ENCODE results near the gene SCG2.
"Not testable (repeated sequence)": the region's sequence is repeated elsewhere in the genome, so short reads cannot be mapped to it uniquely, and the experiment has no call there.

SCG2 gene

GRCh38 chr2:223598994-223599639, 3.0 kb downstream of the SCG2 start:
- no peak overlapping the region for H3K4me3 ChIP-seq
- no peaks in the 10 kb centered on the region for H3K9me3 ChIP-seq
- peaks cover 6% of the 10 kb centered on the region; the same call in 1 of the 2 replicates for H3K4me1 ChIP-seq
- no peaks in the 10 kb centered on the region for H4K20me1 ChIP-seq
- no peaks in the 10 kb centered on the region for H3K27me3 ChIP-seq
- H3K9ac ChIP-seq, result no peak overlapping the region
- no peak for TF ChIP-seq Cebpa-rat (IDR thresholded peaks at IDR 0.05)
- no peaks in the 10 kb centered on the region for H3K36me3 ChIP-seq
- H3K4me2 ChIP-seq, result no peak overlapping the region
- H3K27ac ChIP-seq, result no peak overlapping the region

DNA sequence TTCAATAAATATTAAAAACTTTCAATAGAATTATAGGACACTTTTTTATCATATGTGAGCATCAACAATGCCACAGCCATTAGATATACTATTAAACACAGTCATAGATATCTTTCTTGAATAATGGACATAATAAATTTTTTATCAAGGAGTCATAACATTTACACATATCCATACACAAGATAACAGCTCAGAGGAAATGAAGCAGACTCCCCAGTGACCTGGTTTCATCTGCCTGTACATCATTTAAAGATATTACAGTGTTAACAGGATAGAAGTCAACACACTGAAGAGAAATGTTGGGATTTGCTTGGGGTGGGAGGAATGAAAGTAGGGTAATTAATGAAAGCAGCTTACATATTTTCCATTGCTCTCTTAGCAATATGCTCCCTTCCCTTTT, 5.1 kb downstream of the SCG2 start:
- no peak for TF ChIP-seq Cebpa-rat (IDR thresholded peaks at IDR 0.05)
- Histone ChIP-seq H3K27ac (no peak overlapping the region), H3K36me3 (no peaks in the 10 kb centered on the region), H3K9me3 (no peaks in the 10 kb centered on the region), H3K9ac (no peak overlapping the region), H4K20me1 (no peaks in the 10 kb centered on the region), H3K27me3 (no peaks in the 10 kb centered on the region), H3K4me1 (no peaks in the 10 kb centered on the region), H3K4me2 (no peak overlapping the region), H3K4me3 (no peak overlapping the region)

GRCh38 chr2:223596208-223596607, 6.0 kb downstream of the SCG2 start:
- Histone ChIP-seq H3K36me3 (no peaks in the 10 kb centered on the region), H3K9ac (no peak overlapping the region), H3K27ac (no peak overlapping the region), H3K27me3 (no peaks in the 10 kb centered on the region), H3K9me3 (no peaks in the 10 kb centered on the region), H4K20me1 (no peaks in the 10 kb centered on the region), H3K4me3 (no peak overlapping the region), H3K4me1 (no peaks in the 10 kb centered on the region), H3K4me2 (no peak overlapping the region)
- no peak for TF ChIP-seq Cebpa-rat (IDR thresholded peaks at IDR 0.05)

DNA sequence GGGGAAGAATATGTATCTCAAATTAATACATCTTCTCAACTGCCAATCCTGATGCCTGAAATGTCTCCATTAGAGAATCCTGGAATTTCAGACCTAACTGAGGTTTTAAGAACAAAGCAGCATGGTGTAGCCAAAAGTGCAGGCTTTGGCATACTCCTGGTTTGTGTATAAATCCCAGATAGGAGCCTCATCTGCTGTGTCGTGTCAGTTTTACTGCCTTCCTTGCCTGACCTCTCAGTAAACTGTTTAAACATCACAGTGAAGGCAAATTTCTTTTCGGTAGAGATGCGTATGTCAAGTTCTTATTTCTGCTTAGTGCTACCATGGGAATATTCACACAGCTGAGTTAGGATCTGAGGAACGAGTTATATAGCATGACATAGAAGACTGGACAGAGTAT, 7.3 kb downstream of the SCG2 start:
- Histone ChIP-seq H3K4me3 (no peak overlapping the region), H3K9ac (no peak overlapping the region), H4K20me1 (no peaks in the 10 kb centered on the region), H3K4me2 (no peak overlapping the region), H3K27ac (no peak overlapping the region), H3K36me3 (no peaks in the 10 kb centered on the region), H3K9me3 (no peaks in the 10 kb centered on the region), H3K27me3 (no peaks in the 10 kb centered on the region), H3K4me1 (no peaks in the 10 kb centered on the region)
- TF ChIP-seq Cebpa-rat (IDR thresholded peaks at IDR 0.05), result no peak

DNA sequence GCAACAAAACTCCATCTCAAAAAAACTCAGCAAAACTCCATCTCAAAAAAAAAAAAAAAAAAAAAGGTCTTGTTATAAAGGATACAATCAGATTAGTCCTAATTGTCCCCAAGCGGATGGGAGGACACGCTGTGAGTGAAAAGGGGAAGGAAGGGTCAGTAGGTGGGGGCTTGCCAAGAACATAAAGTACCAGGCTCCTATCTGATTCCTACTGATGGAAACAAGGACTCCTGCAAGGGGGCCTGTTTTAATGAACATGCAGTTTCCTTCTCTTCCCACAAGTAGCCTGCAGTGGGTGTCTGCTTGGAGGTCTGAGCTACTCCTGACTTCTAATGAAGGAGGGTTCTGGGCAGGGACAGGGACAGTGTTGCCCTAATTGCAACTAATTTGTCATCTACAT, 7.9 kb downstream of the SCG2 start:
- no peak overlapping the region for H3K27ac ChIP-seq
- no peaks in the 10 kb centered on the region for H3K36me3 ChIP-seq
- no peaks in the 10 kb centered on the region for H3K9me3 ChIP-seq
- no peak overlapping the region for H3K4me2 ChIP-seq
- no peaks in the 10 kb centered on the region for H3K27me3 ChIP-seq
- no peak overlapping the region for H3K4me3 ChIP-seq
- no peak for TF ChIP-seq Cebpa-rat (IDR thresholded peaks at IDR 0.05)
- H3K9ac ChIP-seq, result no peak overlapping the region
- H4K20me1 ChIP-seq, result no peaks in the 10 kb centered on the region
- H3K4me1 ChIP-seq, result no peaks in the 10 kb centered on the region

DNA sequence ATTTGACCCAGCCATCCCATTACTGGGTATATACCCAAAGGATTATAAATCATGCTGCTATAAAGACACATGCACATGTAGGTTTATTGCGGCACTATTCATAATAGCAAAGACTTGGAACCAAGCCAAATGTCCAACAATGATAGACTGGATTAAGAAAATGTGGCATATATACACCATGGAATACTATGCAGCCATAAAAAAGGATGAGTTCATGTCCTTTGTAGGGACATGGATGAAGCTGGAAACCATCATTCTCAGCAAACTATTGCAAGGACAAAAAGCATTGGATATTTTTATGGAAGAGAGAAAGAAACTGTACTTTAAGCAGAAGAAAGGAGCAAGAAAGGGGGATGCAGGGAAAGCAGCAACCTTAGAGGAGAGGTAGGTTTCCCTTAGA, 9.5 kb downstream of the SCG2 start:
- H3K27ac ChIP-seq, H3K4me1 ChIP-seq, H3K36me3 ChIP-seq, H4K20me1 ChIP-seq, H3K9me3 ChIP-seq, H3K4me3 ChIP-seq, H3K4me2 ChIP-seq, H3K27me3 ChIP-seq, H3K9ac ChIP-seq: not testable (repeated sequence)

DNA sequence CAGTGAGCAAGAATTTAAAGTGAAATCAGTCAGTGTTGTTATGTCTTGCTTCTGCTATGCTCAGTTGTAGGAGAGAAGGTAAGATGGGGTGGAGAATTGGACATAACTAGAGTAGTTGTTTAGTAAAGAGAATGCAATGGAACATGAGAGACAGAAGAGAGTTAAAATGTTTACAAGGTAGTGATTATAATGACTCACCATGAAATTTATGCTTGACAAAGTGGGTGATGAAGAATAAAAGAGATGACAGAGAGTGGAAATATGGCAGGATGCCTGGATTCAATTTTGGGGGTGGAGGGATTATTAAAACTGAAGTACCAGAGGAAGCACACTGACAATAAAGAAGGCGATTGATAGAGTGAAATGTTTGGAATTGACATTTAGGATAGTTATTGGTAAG, 10.6 kb downstream of the SCG2 start:
- no peak for TF ChIP-seq Cebpa-rat (IDR thresholded peaks at IDR 0.05)
- Histone ChIP-seq H3K4me3 (no peak overlapping the region), H4K20me1 (no peaks in the 10 kb centered on the region)

DNA sequence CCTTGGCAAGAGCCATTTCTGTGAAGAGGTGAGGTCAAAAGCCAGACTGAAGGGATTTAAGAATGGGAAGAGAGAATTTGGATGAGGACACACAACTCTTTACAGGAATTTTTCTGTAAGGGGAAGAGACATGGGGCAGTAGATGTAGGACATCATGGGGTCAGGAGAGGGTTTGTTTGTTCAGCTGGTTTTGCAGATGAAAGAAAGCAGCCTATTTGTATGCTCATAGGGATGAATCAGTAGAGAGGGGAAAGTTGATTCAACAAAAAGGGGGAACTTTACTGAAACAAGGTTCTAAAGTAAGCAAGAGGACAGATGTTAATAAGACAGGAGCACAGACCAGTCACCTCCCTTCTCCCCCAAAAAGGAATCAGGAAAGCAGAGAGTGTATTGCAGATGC, 11.2 kb downstream of the SCG2 start:
- H3K4me3 ChIP-seq, result no peak overlapping the region
- H3K4me1 ChIP-seq, result peaks cover 8% of the 10 kb centered on the region

More for the DNA sequence above, 10.6 kb downstream of the SCG2 start:
- Histone ChIP-seq H3K9me3 (no peaks in the 10 kb centered on the region), H3K27me3 (no peaks in the 10 kb centered on the region), H3K4me2 (no peak overlapping the region), H3K27ac (no peak overlapping the region), H3K36me3 (no peaks in the 10 kb centered on the region), H3K4me1 (peaks cover 8% of the 10 kb centered on the region), H3K9ac (no peak overlapping the region)

DNA sequence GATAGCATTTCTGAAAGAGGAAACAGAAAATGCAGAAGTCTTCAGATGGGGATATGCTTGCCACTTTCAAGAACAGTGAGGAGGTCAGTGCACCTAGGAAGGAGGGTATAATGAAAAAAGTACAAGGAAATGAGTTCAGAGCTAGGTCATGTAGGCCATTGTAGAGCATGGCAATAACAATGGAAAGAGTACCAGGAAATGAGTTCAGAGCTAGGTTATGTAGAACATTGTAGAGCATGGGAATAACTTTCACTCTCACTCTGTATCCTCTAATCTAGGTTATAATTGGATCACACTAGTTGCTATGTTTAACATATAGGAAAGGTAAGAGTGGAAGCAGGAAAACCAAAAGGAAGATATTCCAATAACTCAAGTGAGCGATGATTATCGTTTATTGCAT, 12.3 kb downstream of the SCG2 start:
- Histone ChIP-seq H3K4me3 (no peak overlapping the region), H3K9ac (no peak overlapping the region), H3K4me2 (no peak overlapping the region), H3K4me1 (peaks cover 8% of the 10 kb centered on the region), H3K27ac (no peak overlapping the region), H3K9me3 (no peaks in the 10 kb centered on the region), H4K20me1 (no peaks in the 10 kb centered on the region), H3K36me3 (no peaks in the 10 kb centered on the region), H3K27me3 (no peaks in the 10 kb centered on the region)
- no peak for TF ChIP-seq Cebpa-rat (IDR thresholded peaks at IDR 0.05)

More for the DNA sequence above, 11.2 kb downstream of the SCG2 start:
- H3K9me3 ChIP-seq, result no peaks in the 10 kb centered on the region
- H3K9ac ChIP-seq, result no peak overlapping the region
- no peak overlapping the region for H3K4me2 ChIP-seq
- H3K27me3 ChIP-seq, result no peaks in the 10 kb centered on the region
- H3K27ac ChIP-seq, result no peak overlapping the region
- no peaks in the 10 kb centered on the region for H3K36me3 ChIP-seq
- H4K20me1 ChIP-seq, result no peaks in the 10 kb centered on the region
- no peak for TF ChIP-seq Cebpa-rat (IDR thresholded peaks at IDR 0.05)

GRCh38 chr2:223588251-223588650, 13.9 kb downstream of the SCG2 start:
- H3K4me2 ChIP-seq, result no peak overlapping the region
- H3K4me1 ChIP-seq, result peaks cover 8% of the 10 kb centered on the region
- no peak overlapping the region for H3K4me3 ChIP-seq
- no peaks in the 10 kb centered on the region for H3K36me3 ChIP-seq
- H3K9ac ChIP-seq, result no peak overlapping the region
- H3K9me3 ChIP-seq, result no peaks in the 10 kb centered on the region
- no peaks in the 10 kb centered on the region for H3K27me3 ChIP-seq
- TF ChIP-seq Cebpa-rat (IDR thresholded peaks at IDR 0.05), result no peak
- no peaks in the 10 kb centered on the region for H4K20me1 ChIP-seq
- no peak overlapping the region for H3K27ac ChIP-seq

GRCh38 chr2:223587301-223587700, 14.9 kb downstream of the SCG2 start:
- peaks cover 9% of the 10 kb centered on the region for H3K4me1 ChIP-seq
- H3K36me3 ChIP-seq, result no peaks in the 10 kb centered on the region
- no peaks in the 10 kb centered on the region for H4K20me1 ChIP-seq

More at GRCh38 chr2:223587301-223587700, 14.9 kb downstream of the SCG2 start:
- Histone ChIP-seq H3K9me3 (no peaks in the 10 kb centered on the region), H3K27me3 (no peaks in the 10 kb centered on the region), H3K27ac (no peak overlapping the region), H3K4me2 (no peak overlapping the region), H3K4me3 (no peak overlapping the region), H3K9ac (no peak overlapping the region)
- TF ChIP-seq Cebpa-rat (IDR thresholded peaks at IDR 0.05), result no peak
